ENCODE data around the gene CD99L2.
"Not testable (repeated sequence)": the region's sequence is repeated elsewhere in the genome, so short reads cannot be mapped to it uniquely, and the experiment has no call there.

The CD99L2 gene

GRCh38 chrX:150854856-150855255, 43.6 kb downstream of the CD99L2 start:
- DNase-seq (ENCODE audit: low read depth): no peak

- no peak for DNase-seq (ENCODE audit: low read depth)
These were observed 48.3 kb downstream of the CD99L2 start for GRCh38 chrX:150849996-150850720.

- no peak for DNase-seq (ENCODE audit: low read depth)
These were observed 49.0 kb downstream of the CD99L2 start for GRCh38 chrX:150849486-150849885.

GRCh38 chrX:150848914-150849365, 49.5 kb downstream of the CD99L2 start:
- DNase-seq (ENCODE audit: low read depth): no peak

DNA sequence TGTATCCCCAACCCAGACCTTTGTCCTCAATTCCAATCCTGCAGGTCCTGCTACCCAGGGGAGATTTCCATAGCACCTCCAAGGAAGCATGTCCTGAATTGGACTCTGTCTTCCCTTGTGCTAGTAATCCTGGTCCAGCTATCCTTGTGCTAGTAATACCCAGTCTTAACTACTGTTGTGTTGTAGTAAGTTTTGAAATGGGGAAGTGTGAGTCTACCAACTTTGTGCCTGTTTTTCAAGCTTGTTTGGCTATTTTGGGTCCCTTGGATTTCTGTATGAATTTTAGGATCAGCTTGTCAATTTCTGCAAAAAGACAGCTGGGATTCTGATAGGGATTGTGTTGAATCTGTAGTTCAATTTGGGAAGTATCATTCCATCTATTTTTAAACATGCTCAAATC, 51.4 kb downstream of the CD99L2 start:
- no peak for DNase-seq (ENCODE audit: low read depth)

DNA sequence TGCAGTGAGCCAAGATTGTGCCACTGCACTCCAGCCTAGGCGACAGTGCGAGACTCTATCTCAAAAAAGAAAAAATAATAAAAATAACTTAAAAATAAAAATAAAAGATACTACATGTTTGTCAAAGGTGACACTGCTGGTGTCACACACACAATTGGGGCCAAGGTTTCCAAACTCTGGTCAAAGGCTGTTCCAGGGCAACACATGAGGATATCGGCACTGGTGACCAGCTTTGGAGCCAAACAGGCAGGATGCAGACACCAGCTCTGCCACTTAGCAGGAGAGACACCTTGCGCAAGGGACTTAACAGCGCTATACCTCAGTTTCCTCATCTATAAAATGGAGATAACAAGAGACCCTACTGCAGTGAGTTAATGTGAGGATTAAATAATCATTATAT, 52.3 kb downstream of the CD99L2 start:
- no peak for DNase-seq (ENCODE audit: low read depth)

DNA sequence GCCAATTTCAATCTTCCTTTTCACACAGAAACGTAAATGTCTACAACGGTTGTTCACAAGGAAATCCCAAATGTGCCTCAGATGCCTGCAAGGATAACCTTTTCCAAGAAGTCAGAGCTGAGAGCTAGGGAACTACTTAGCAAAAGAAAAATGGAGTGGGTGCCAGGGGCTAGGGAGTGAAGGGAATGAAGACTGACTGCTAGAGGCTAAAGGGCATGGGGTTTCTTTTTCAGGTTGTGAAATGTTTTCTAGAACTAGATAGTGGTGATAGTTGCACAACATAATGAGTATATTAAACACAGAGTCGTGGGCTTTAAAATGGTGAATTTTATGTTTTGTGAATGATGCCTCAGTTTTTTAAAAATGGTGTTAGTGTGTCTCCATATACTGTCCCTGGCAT, 53.4 kb downstream of the CD99L2 start:
- DNase-seq (ENCODE audit: low read depth): no peak

DNA sequence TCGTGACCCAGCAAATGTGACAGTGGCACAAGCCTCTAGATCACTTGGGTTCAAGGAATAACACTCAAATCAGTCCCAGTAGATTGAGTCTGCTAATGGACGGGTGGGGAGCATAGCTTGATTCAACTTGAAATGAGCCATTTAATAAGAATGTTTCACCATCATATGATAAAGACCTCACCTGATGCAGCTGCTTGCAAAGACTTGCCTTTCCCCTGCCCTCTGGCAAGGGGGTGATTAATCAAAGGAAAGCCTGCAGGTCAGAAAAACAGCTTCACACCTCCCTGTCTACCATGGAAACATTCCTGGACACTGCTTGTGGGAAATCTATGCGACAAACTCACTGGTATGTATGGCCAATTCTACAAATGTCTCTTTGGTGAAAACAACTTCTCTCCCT, 54.5 kb downstream of the CD99L2 start:
- DNase-seq (ENCODE audit: low read depth): peak; percentile 1

GRCh38 chrX:150842198-150842685, 56.2 kb downstream of the CD99L2 start:
- DNase-seq (ENCODE audit: low read depth): no peak

- DNase-seq (ENCODE audit: low read depth): peak; percentile 1
These were observed 56.8 kb downstream of the CD99L2 start for GRCh38 chrX:150841456-150842197.

- DNase-seq (ENCODE audit: low read depth): no peak
These were observed 60.6 kb downstream of the CD99L2 start for GRCh38 chrX:150837845-150838244.

- DNase-seq (ENCODE audit: low read depth): no peak
These were observed 63.8 kb downstream of the CD99L2 start for GRCh38 chrX:150834695-150835094.

DNA sequence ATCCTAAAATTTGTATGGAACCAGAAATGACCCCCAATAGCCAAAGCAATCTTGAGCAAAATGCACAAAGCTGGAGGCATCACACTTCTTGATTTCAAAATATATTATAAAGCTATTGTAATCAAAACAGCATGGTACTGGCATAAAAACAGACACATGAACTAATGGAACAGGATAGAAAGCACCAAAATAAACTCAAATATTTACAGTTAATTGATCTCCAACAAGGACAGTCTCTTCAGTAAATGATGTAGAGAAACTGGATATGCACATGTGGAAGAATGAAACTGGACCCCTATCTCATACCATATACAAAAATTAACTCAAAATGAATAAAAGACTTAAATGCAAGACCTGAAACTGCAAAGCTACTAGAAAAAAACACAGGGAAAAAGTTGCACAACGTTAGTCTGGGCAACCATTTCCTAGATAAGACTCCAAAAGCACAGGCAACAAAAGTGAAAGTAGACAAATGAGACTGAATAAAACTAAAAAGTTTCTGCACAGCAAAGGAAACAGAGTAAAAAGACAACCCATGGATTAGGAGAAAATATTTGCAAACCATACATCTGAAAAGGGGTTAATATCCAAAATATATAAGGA, 64.9 kb downstream of the CD99L2 start:
- no peak for DNase-seq (ENCODE audit: low read depth)

GRCh38 chrX:150831863-150832262, 66.6 kb downstream of the CD99L2 start:
- no peak for DNase-seq (ENCODE audit: low read depth)

GRCh38 chrX:150828785-150829184, 69.7 kb downstream of the CD99L2 start:
- DNase-seq (ENCODE audit: low read depth): no peak

- DNase-seq (ENCODE audit: low read depth): not testable (repeated sequence)
These were observed 74.1 kb downstream of the CD99L2 start for GRCh38 chrX:150824352-150824751.

GRCh38 chrX:150823826-150824225, 74.6 kb downstream of the CD99L2 start:
- not testable (repeated sequence) for DNase-seq (ENCODE audit: low read depth)

DNA sequence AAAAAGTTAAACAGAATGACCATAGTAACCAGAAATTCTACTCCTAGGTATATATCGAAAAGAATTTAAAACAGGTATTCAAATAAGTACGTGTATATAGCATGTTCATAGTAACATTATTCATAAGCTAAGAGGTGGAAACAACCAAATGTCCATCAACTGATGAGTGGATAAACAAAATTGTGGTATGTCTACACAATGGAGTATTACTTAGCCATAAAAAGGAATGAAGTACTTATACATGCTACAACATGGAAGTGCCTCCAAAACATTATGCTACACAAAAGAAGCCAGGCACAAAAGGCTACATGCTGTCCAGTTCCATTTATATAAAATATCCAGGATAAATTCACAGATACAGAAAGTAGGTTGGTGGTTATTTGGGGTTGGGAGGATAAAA, 76.5 kb downstream of the CD99L2 start:
- no peak for DNase-seq (ENCODE audit: low read depth)

- DNase-seq (ENCODE audit: low read depth): peak; percentile 1
These were observed 84.5 kb downstream of the CD99L2 start for GRCh38 chrX:150813922-150814321.

DNA sequence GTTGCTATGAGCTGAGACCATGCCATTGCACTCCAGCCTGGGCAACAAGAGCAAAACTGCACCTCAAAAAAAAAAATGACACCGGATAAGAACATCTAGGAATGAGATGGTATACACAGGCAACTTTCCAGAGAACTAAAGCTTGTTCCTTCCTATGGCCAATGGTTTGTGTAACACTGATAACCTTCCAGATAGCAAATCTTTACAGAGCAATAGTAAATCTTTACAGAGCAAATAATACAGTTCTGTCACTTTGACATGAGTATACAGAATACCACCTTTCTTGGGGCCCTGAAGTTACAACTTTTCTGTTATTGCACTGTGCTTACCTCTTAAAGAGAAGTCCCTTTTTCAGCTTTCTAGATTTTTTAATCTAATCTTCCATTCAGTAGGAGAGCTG, 91.6 kb downstream of the CD99L2 start:
- DNase-seq (ENCODE audit: low read depth): no peak

DNA sequence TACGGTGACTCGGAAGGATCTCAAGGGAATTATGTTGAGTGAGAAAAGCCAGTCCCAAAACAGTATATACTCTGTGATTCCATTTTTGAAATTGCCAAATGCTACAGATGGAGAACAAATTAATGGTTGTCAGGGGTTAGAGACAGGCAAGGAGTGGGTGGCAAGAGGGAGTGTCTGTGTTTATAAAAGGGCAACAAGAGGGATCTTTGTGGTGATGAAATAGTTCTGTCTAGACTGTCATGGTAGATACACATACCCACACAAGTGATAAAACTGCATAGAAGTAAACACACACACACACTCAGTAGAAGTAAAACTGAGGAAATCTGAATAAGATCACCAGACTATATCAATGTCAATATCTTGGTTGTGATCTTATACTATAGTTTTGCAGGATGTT, 92.7 kb downstream of the CD99L2 start:
- DNase-seq (ENCODE audit: low read depth): no peak

- no peak for DNase-seq (ENCODE audit: low read depth)
These were observed 105.4 kb downstream of the CD99L2 start for GRCh38 chrX:150792949-150793527.

- DNase-seq (ENCODE audit: low read depth): no peak
These were observed 108.4 kb downstream of the CD99L2 start for GRCh38 chrX:150790021-150790420.

Measured in ELR (cell line).